Left lung (tissue), 10 donors: Measurements from ENCODE around the gene UBAC1. TPM values are rescaled to one million over a fixed set of nuclear protein-coding genes. Genes with fewer than 3 reads are reported as not detected.

Source experiments
- ATAC-seq: fragments of 200-7000 bp; cut with Tn5 transposase; one replicate; pipeline ENCODE4 v1.9.1; 2020; ENCODE audit warnings: moderate library complexity
- DNase-seq, 4 donors: peaks; one replicate each; pipeline ENCODE4 v3.0.0-alpha.2; 2013 to 2020
- H3K27ac ChIP-seq, 2 donors: fragments of 200-600 bp; sonication (generic) in 1 of 2; one replicate each; pipeline versions ENCODE4 v1.5.0 to v1.8.0; 2020 to 2021
- H3K27me3 ChIP-seq, 2 donors: fragments of 200-600 bp; sonication (generic) in 1 of 2; one replicate each; pipeline versions ENCODE4 v1.5.0 to v1.8.0; 2020 to 2021
- H3K36me3 ChIP-seq, 2 donors: fragments of 200-600 bp; sonication (generic) in 1 of 2; one replicate each; pipeline versions ENCODE4 v1.5.0 to v1.8.0; 2020 to 2021
- H3K4me1 ChIP-seq, 2 donors: fragments of 200-600 bp; one replicate each; pipeline ENCODE4 v1.8.0; 2021
- H3K4me3 ChIP-seq, 2 donors: fragments of 200-600 bp; sonication (generic) in 1 of 2; one replicate each; pipeline versions ENCODE4 v1.5.0 to v1.8.0; 2020 to 2021; ENCODE audit warnings: mild to moderate bottlenecking in 1 of 2
- H3K9me3 ChIP-seq, 2 donors: fragments of 200-600 bp; sonication (generic) in 1 of 2; one replicate each; pipeline versions ENCODE4 v1.5.0 to v1.8.0; 2020 to 2021
- CTCF ChIP-seq, 2 donors: fragments of 200-600 bp; sonication (generic) in 1 of 2; IDR thresholded peaks; one replicate each; pipeline versions ENCODE4 v1.5.0 to v1.8.0; 2021; ENCODE audit warnings: antibody characterized with exemption in 2 of 2
- intact Hi-C, 2 donors: fragments of 100-400 bp; cut with DNase I; formaldehyde crosslinking; loops; one replicate each; pipeline versions ENCODE4 v1.11.2 to v1.14.2; 2022
- polyA plus RNA-seq, 6 donors: library from polyadenylated mRNA; unstranded; fragments of 120-200 nt; gene quantifications; one replicate each; pipeline ENCODE4 v1.2.1, GENCODE V29; 2013; ENCODE audit not compliant: insufficient read length in 6 of 6
- total RNA-seq, 2 donors: library from RNA; stranded (reverse); fragmentation: NEBNext Ultra II Directional; extraction: Animal tissue kit (Norgen Biotek cat#: 25700); gene quantifications; one replicate each; pipeline ENCODE4 v1.2.1, GENCODE V29; 2021
- donor health status: DM: no; HTN: yes; CAD: no.
- donor health status: DM: no; HTN: no; CAD: no.

UBAC1 gene
- total and polyA plus RNA-seq, 8 donors = 28.5 to 40.2 (median 33.5) TPM

GRCh38 chr9:136008693-136008997 is 47.5 kb upstream of the UBAC1 start:
- DNase-seq = no peak
- intact Hi-C loops = no loop called here
- H3K9me3 ChIP-seq = no peaks in the 10 kb centered on the region
- no peak for TF ChIP-seq CTCF (IDR thresholded peaks at IDR 0.05)
- H3K4me3 ChIP-seq = no peak overlapping the region
- peaks cover 3 to 46% of the 10 kb centered on the region in 2 donors for H3K4me1 ChIP-seq
- H3K27ac ChIP-seq = peak overlapping the region; percentile 48 to 80
- no peak for ATAC-seq
- peaks cover 0 to 51% of the 10 kb centered on the region in 2 donors for H3K36me3 ChIP-seq
- H3K27me3 ChIP-seq = no peaks in the 10 kb centered on the region

GRCh38 chr9:136007934-136008692 is 46.9 kb upstream of the UBAC1 start:
- no peak for DNase-seq
- intact Hi-C loops = no loop called here
- no peak for ATAC-seq
- Histone ChIP-seq H3K9me3 (no peaks in the 10 kb centered on the region), H3K27ac (peak overlapping the region; percentile 63 to 80), H3K27me3 (no peaks in the 10 kb centered on the region), H3K36me3 (peaks cover 0 to 46% of the 10 kb centered on the region in 2 donors), H3K4me3 (no peak overlapping the region), H3K4me1 (peaks cover 8 to 50% of the 10 kb centered on the region in 2 donors)
- no peak for TF ChIP-seq CTCF (IDR thresholded peaks at IDR 0.05)

- Histone ChIP-seq H3K9me3 (no peaks in the 10 kb centered on the region), H3K4me1 (peaks cover 9 to 48% of the 10 kb centered on the region in 2 donors), H3K27me3 (no peaks in the 10 kb centered on the region), H3K4me3 (no peak overlapping the region), H3K27ac (peak overlapping the region; percentile 63 to 80), H3K36me3 (peaks cover 0 to 39% of the 10 kb centered on the region in 2 donors)
- no peak for TF ChIP-seq CTCF (IDR thresholded peaks at IDR 0.05)
- DNase-seq (no peak), ATAC-seq (no peak)
- intact Hi-C loops = no loop called here
These were observed 46.2 kb upstream of the UBAC1 start for GRCh38 chr9:136007276-136007933.

- intact Hi-C loops = no loop called here
- Histone ChIP-seq H3K36me3 (peaks cover 0 to 27% of the 10 kb centered on the region in 2 donors), H3K9me3 (no peaks in the 10 kb centered on the region), H3K4me1 (peaks cover 9 to 40% of the 10 kb centered on the region in 2 donors), H3K27me3 (no peaks in the 10 kb centered on the region), H3K4me3 (no peak overlapping the region), H3K27ac (peak overlapping the region in 1 of 2 donors; percentile 28)
- DNase-seq (no peak), ATAC-seq (no peak)
- no peak for TF ChIP-seq CTCF (IDR thresholded peaks at IDR 0.05)
These were observed 45.0 kb upstream of the UBAC1 start for GRCh38 chr9:136006169-136006568.

- no peak for TF ChIP-seq CTCF (IDR thresholded peaks at IDR 0.05)
- intact Hi-C loops = no loop called here
- H3K9me3 ChIP-seq = no peaks in the 10 kb centered on the region
- ATAC-seq (no peak), DNase-seq (no peak)
- peaks cover 9 to 30% of the 10 kb centered on the region in 2 donors for H3K4me1 ChIP-seq
- H3K36me3 ChIP-seq = peaks cover 0 to 12% of the 10 kb centered on the region in 2 donors
- no peaks in the 10 kb centered on the region for H3K27me3 ChIP-seq
- H3K27ac ChIP-seq = no peak overlapping the region
- H3K4me3 ChIP-seq = no peak overlapping the region
These were observed 43.5 kb upstream of the UBAC1 start for GRCh38 chr9:136004712-136005111.
